Naive thymus-derived CD4-positive, alpha-beta T cell (primary cell): ENCODE results near the gene DIAPH1. TPM values are rescaled to one million over a fixed set of nuclear protein-coding genes. Genes with fewer than 3 reads are reported as not detected.
A peak's percentile ranks its signal among the peaks of the same experiment; 100 is the strongest.

Source experiments
- ATAC-seq: fragments of 150-1000 bp; cut with Tn5 transposase; 2 replicates; pipeline ENCODE4 v1.10.0; 2021; ENCODE audit warnings: mild to moderate bottlenecking, moderate library complexity
- CTCF ChIA-PET: fragments of 350-600 bp; sonication (Branson Sonifier 250); formaldehyde crosslinking; loops from one replicate; lab custom pipeline; 2021; ENCODE audit warnings: antibody characterized with exemption; lab: Charles Lee
- POLR2A ChIA-PET: fragments of 350-600 bp; sonication (Branson Sonifier 250); formaldehyde crosslinking; loops from one replicate; lab custom pipeline; 2021; ENCODE audit warnings: antibody characterized with exemption, inconsistent platforms; lab: Charles Lee
- DNase-seq, 9 donors: peaks; one replicate each; pipeline versions ENCODE4 v3.0.0 to v3.0.0-alpha.2; 2020 to 2022; ENCODE audit warnings: mixed read lengths in 1 of 9
- H3K27ac ChIP-seq: one replicate; pipeline ENCODE4 v1.7.0; 2013; ENCODE audit warnings: mild to moderate bottlenecking, low read depth, low read length, moderate library complexity
- H3K27me3 ChIP-seq, 2 donors: one replicate each; pipeline ENCODE4 v1.7.0; 2013; ENCODE audit warnings: low read length in 2 of 2, mild to moderate bottlenecking in 2 of 2, moderate library complexity in 2 of 2; ENCODE audit not compliant: control insufficient read depth in 2 of 2, insufficient read depth in 2 of 2
- H3K36me3 ChIP-seq, 3 experiments: 1 replicate in 2 of 3; 2 replicates in 1 of 3; pipeline ENCODE4 v1.7.0; 2013; ENCODE audit warnings: low read length in 3 of 3, mild to moderate bottlenecking in 3 of 3, moderate library complexity in 1 of 3; ENCODE audit not compliant: insufficient read depth in 3 of 3, control insufficient read depth in 2 of 3
- H3K4me1 ChIP-seq, 2 donors: one replicate each; pipeline ENCODE4 v1.7.0; 2013; ENCODE audit warnings: low read length in 2 of 2, mild to moderate bottlenecking in 2 of 2, moderate library complexity in 1 of 2; ENCODE audit not compliant: control insufficient read depth in 2 of 2, insufficient read depth in 2 of 2
- H3K4me3 ChIP-seq: 2 replicates; pipeline ENCODE4 v1.7.0; 2013; ENCODE audit warnings: mild to moderate bottlenecking, low read length
- H3K9me3 ChIP-seq, 3 experiments: 1 replicate in 2 of 3; 2 replicates in 1 of 3; pipeline ENCODE4 v1.7.0; 2013; ENCODE audit warnings: low read length in 3 of 3; ENCODE audit not compliant: control insufficient read depth in 2 of 3
- H3K27ac Mint-ChIP-seq, 9 donors: one replicate each; pipeline ENCODE4 v1.8.0; 2020 to 2022; ENCODE audit warnings: mixed read lengths in 9 of 9, mild to moderate bottlenecking in 8 of 9, moderate library complexity in 5 of 9, inconsistent platforms in 2 of 9
- H3K27me3 Mint-ChIP-seq, 5 donors: one replicate each; pipeline ENCODE4 v1.8.0; 2021 to 2022; ENCODE audit warnings: mixed read lengths in 5 of 5, mild to moderate bottlenecking in 1 of 5
- H3K36me3 Mint-ChIP-seq, 5 donors: one replicate each; pipeline ENCODE4 v1.8.0; 2020 to 2022; ENCODE audit warnings: mixed read lengths in 5 of 5, mild to moderate bottlenecking in 3 of 5, inconsistent platforms in 1 of 5
- H3K4me1 Mint-ChIP-seq, 7 donors: one replicate each; pipeline ENCODE4 v1.8.0; 2020 to 2022; ENCODE audit warnings: mixed read lengths in 7 of 7, mild to moderate bottlenecking in 3 of 7, inconsistent platforms in 1 of 7
- H3K4me3 Mint-ChIP-seq, 10 donors: one replicate each; pipeline ENCODE4 v1.8.0; 2020 to 2022; ENCODE audit warnings: mild to moderate bottlenecking in 10 of 10, mixed read lengths in 10 of 10, moderate library complexity in 6 of 10, inconsistent platforms in 2 of 10
- H3K9me3 Mint-ChIP-seq, 11 donors: one replicate each; pipeline ENCODE4 v1.8.0; 2020 to 2022; ENCODE audit warnings: mixed read lengths in 11 of 11, mild to moderate bottlenecking in 4 of 11, inconsistent platforms in 1 of 11, moderate library complexity in 1 of 11
- intact Hi-C, 2 donors: fragments of 100-400 bp; cut with micrococcal nuclease; formaldehyde crosslinking; loops; one replicate each; pipeline ENCODE4 v1.15.1; 2023
- polyA plus RNA-seq, 2 donors: library from polyadenylated mRNA; unstranded; fragments of 300-500 nt; fragmentation: Illumina TruSeq; gene quantifications; one replicate each; pipeline ENCODE4 v1.2.3, GENCODE V29; 2021
- total RNA-seq, 6 experiments: library from RNA in 5 of 6; stranded (reverse) in 5 of 6; gene quantifications; 1 replicate in 5 of 6; 2 replicates in 1 of 6; pipeline ENCODE4 v1.2.3 and lab custom pipeline; 2021 to 2026

Gene DIAPH1
- total and polyA plus RNA-seq, 7 experiments from 2014 or later: 89.7 to 278 (median 172) TPM

- Mint-ChIP-seq H3K36me3 (peaks cover 0 to 18% (median 13%) of the 10 kb centered on the region in 5 donors), H3K9me3 (no peaks in the 10 kb centered on the region), H3K4me3 (peak overlapping the region in 7 of 10 donors; percentile 25 to 60 (median 47)), H3K4me1 (peaks cover 44 to 89% (median 81%) of the 10 kb centered on the region in 7 donors), H3K27me3 (no peaks in the 10 kb centered on the region), H3K27ac (peak overlapping the region; percentile 56 to 92 (median 86))
- no peak for DNase-seq
- intact Hi-C loops: loop anchor here in 1 of 2 donors (5.0 kb wide), 1 partner anchor 759 kb away; no protein-coding TSS in a partner anchor
- H3K4me1 ChIP-seq: peaks cover 59 to 69% of the 10 kb centered on the region in 2 donors
- peak overlapping the region; percentile 43 for H3K27ac ChIP-seq
- H3K9me3 ChIP-seq: no peaks in the 10 kb centered on the region
- no peak overlapping the region for H3K4me3 ChIP-seq
- CTCF ChIA-PET: interaction anchor here (0.8 to 2.7 kb wide), 4 partner anchors 16 to 895 kb away, joined by 4 to 9 read pairs (median 6); partner anchors contain the start of gene DIAPH1
- POLR2A ChIA-PET: interaction anchor here (0.6 to 3.3 kb wide), 12 partner anchors 8 to 936 kb away, joined by 3 to 15 read pairs (median 3); partner anchors contain the start of genes DIAPH1, HDAC3 and RELL2
- peak; percentile 40 for ATAC-seq
- H3K27me3 ChIP-seq: no peaks in the 10 kb centered on the region
- H3K36me3 ChIP-seq: no peaks in the 10 kb centered on the region
These were observed 20.1 kb downstream of the DIAPH1 start for GRCh38 chr5:141598391-141599345.

- POLR2A ChIA-PET: interaction anchor here (0.7 to 3.3 kb wide), 9 partner anchors 9 to 38 kb away, joined by 3 to 15 read pairs (median 5); partner anchors contain the start of genes DIAPH1, HDAC3 and RELL2
- Mint-ChIP-seq H3K4me3 (peak overlapping the region in 8 of 10 donors; percentile 3 to 65 (median 35)), H3K9me3 (no peaks in the 10 kb centered on the region), H3K4me1 (peaks cover 42 to 87% (median 75%) of the 10 kb centered on the region in 7 donors), H3K27me3 (no peaks in the 10 kb centered on the region), H3K36me3 (peaks cover 0 to 18% (median 13%) of the 10 kb centered on the region in 5 donors), H3K27ac (peak overlapping the region; percentile 6 to 86 (median 72))
- no peaks in the 10 kb centered on the region for H3K9me3 ChIP-seq
- ATAC-seq (peak; percentile 6), DNase-seq (no peak)
- H3K4me3 ChIP-seq: peak overlapping the region; percentile 23
- CTCF ChIA-PET: interaction anchor here (1.0 to 2.7 kb wide), 4 partner anchors 9 to 21 kb away, joined by 3 to 9 read pairs (median 6); partner anchors contain the start of gene DIAPH1
- peaks cover 57 to 65% of the 10 kb centered on the region in 2 donors for H3K4me1 ChIP-seq
- no peaks in the 10 kb centered on the region for H3K27me3 ChIP-seq
- peak overlapping the region; percentile 10 for H3K27ac ChIP-seq
- H3K36me3 ChIP-seq: peaks cover 0 to 8% (median 7%) of the 10 kb centered on the region in 3 experiments
- intact Hi-C loops: loop anchor here (1.0 to 5.0 kb wide), 2 partner anchors 7 to 759 kb away; no protein-coding TSS in a partner anchor
These were observed 21.0 kb downstream of the DIAPH1 start for GRCh38 chr5:141597814-141598213.

- POLR2A ChIA-PET: interaction anchor here (1.0 to 3.3 kb wide), 6 partner anchors 9 to 38 kb away, joined by 3 to 15 read pairs (median 7); partner anchors contain the start of genes DIAPH1, HDAC3 and RELL2
These were observed 21.4 kb downstream of the DIAPH1 start for GRCh38 chr5:141597394-141597793.

GRCh38 chr5:141596867-141597266, 21.9 kb downstream of the DIAPH1 start:
- H3K4me1 Mint-ChIP-seq: peaks cover 45 to 87% (median 75%) of the 10 kb centered on the region in 7 donors
- Histone ChIP-seq H3K4me3 (no peak overlapping the region), H3K27ac (no peak overlapping the region), H3K9me3 (no peaks in the 10 kb centered on the region), H3K4me1 (peaks cover 55 to 62% of the 10 kb centered on the region in 2 donors), H3K36me3 (peaks cover 0 to 8% (median 7%) of the 10 kb centered on the region in 3 experiments), H3K27me3 (no peaks in the 10 kb centered on the region)
- ChIA-PET POLR2A (interaction anchor here (1.3 to 3.3 kb wide), 4 partner anchors 10 to 39 kb away, joined by 5 to 15 read pairs (median 12); partner anchors contain the start of genes DIAPH1, HDAC3 and RELL2), CTCF (interaction anchor here (1.0 to 2.7 kb wide), 4 partner anchors 10 to 1116 kb away, joined by 3 to 9 read pairs (median 4); partner anchors contain the start of gene DIAPH1)
- peaks cover 0 to 20% (median 13%) of the 10 kb centered on the region in 5 donors for H3K36me3 Mint-ChIP-seq
- no peak for ATAC-seq
- H3K27ac Mint-ChIP-seq: peak overlapping the region; percentile 6 to 88 (median 74)
- intact Hi-C loops: loop anchor here (1.0 to 5.0 kb wide), 2 partner anchors 8 to 760 kb away; no protein-coding TSS in a partner anchor
- H3K9me3 Mint-ChIP-seq: no peaks in the 10 kb centered on the region
- no peak for DNase-seq
- H3K27me3 Mint-ChIP-seq: no peaks in the 10 kb centered on the region
- peak overlapping the region in 6 of 10 donors; percentile 2 to 64 (median 14) for H3K4me3 Mint-ChIP-seq

More at GRCh38 chr5:141597394-141597793, 21.4 kb downstream of the DIAPH1 start:
- H3K9me3 ChIP-seq: no peaks in the 10 kb centered on the region
- Mint-ChIP-seq H3K27me3 (no peaks in the 10 kb centered on the region), H3K4me3 (peak overlapping the region in 9 of 10 donors; percentile 3 to 64 (median 23)), H3K27ac (peak overlapping the region; percentile 6 to 88 (median 74)), H3K9me3 (no peaks in the 10 kb centered on the region), H3K4me1 (peaks cover 42 to 87% (median 75%) of the 10 kb centered on the region in 7 donors), H3K36me3 (peaks cover 0 to 20% (median 13%) of the 10 kb centered on the region in 5 donors)
- intact Hi-C loops: loop anchor here (1.0 to 5.0 kb wide), 2 partner anchors 8 to 760 kb away; no protein-coding TSS in a partner anchor
- DNase-seq (no peak), ATAC-seq (peak; percentile 22)
- H3K36me3 ChIP-seq: peaks cover 0 to 8% (median 7%) of the 10 kb centered on the region in 3 experiments
- peaks cover 57 to 65% of the 10 kb centered on the region in 2 donors for H3K4me1 ChIP-seq
- CTCF ChIA-PET: interaction anchor here (1.0 to 2.7 kb wide), 3 partner anchors 10 to 22 kb away, joined by 3 to 9 read pairs (median 5); partner anchors contain the start of gene DIAPH1
- peak overlapping the region; percentile 23 for H3K4me3 ChIP-seq
- peak overlapping the region; percentile 10 for H3K27ac ChIP-seq
- no peaks in the 10 kb centered on the region for H3K27me3 ChIP-seq

GRCh38 chr5:141590127-141590526, 28.7 kb downstream of the DIAPH1 start:
- intact Hi-C loops: no loop called here
- Histone ChIP-seq H3K9me3 (no peaks in the 10 kb centered on the region), H3K4me3 (no peak overlapping the region), H3K36me3 (peaks cover 12 to 40% (median 26%) of the 10 kb centered on the region in 3 experiments), H3K27ac (no peak overlapping the region), H3K27me3 (no peaks in the 10 kb centered on the region), H3K4me1 (peaks cover 12 to 13% of the 10 kb centered on the region in 2 donors)
- ChIA-PET POLR2A (interaction anchor here (0.5 to 6.0 kb wide), 3 partner anchors 17 to 46 kb away, joined by 3 to 124 read pairs (median 3); partner anchors contain the start of genes DIAPH1 and HDAC3), CTCF (interaction anchor here (0.6 to 6.4 kb wide), 2 partner anchors 10 to 30 kb away, joined by 6 to 222 read pairs; partner anchors contain the start of gene DIAPH1)
- peak; percentile 37 for ATAC-seq
- Mint-ChIP-seq H3K27me3 (no peaks in the 10 kb centered on the region), H3K4me1 (peaks cover 40 to 71% (median 58%) of the 10 kb centered on the region in 7 donors), H3K36me3 (peaks cover 5 to 20% (median 11%) of the 10 kb centered on the region in 5 donors), H3K4me3 (no peak overlapping the region), H3K27ac (peak overlapping the region in 1 of 9 donors; percentile 56), H3K9me3 (no peaks in the 10 kb centered on the region)
- no peak for DNase-seq
